Glutamatergic neuron (in vitro differentiated cells): Measurements from ENCODE around the gene MATN4. TPM values are rescaled to one million over a fixed set of nuclear protein-coding genes. Genes with fewer than 3 reads are reported as not detected.
A peak's percentile ranks its signal among the peaks of the same experiment; 100 is the strongest.

Source experiments
- DNase-seq: peaks from one replicate; pipeline ENCODE4 v3.0.0; 2022
- H3K27ac Mint-ChIP-seq: one replicate; pipeline ENCODE4 v1.8.0; 2020; ENCODE audit warnings: mild to moderate bottlenecking, mixed read lengths, inconsistent platforms; ENCODE audit not compliant: unreplicated experiment
- H3K27me3 Mint-ChIP-seq: one replicate; pipeline ENCODE4 v1.8.0; 2020; ENCODE audit warnings: mild to moderate bottlenecking, moderate library complexity, mixed read lengths, inconsistent platforms; ENCODE audit not compliant: unreplicated experiment
- H3K36me3 Mint-ChIP-seq: one replicate; pipeline ENCODE4 v1.8.0; 2020; ENCODE audit warnings: mild to moderate bottlenecking, mixed read lengths, inconsistent platforms; ENCODE audit not compliant: unreplicated experiment
- H3K4me1 Mint-ChIP-seq: one replicate; pipeline ENCODE4 v1.8.0; 2020; ENCODE audit warnings: mild to moderate bottlenecking, low read depth, mixed read lengths, inconsistent platforms; ENCODE audit not compliant: unreplicated experiment
- H3K4me3 Mint-ChIP-seq: one replicate; pipeline ENCODE4 v1.8.0; 2020; ENCODE audit warnings: mild to moderate bottlenecking, mixed read lengths, inconsistent platforms; ENCODE audit not compliant: unreplicated experiment
- H3K9me3 Mint-ChIP-seq: one replicate; pipeline ENCODE4 v1.8.0; 2020; ENCODE audit warnings: mild to moderate bottlenecking, moderate library complexity, mixed read lengths, inconsistent platforms; ENCODE audit not compliant: unreplicated experiment
- total RNA-seq: library from RNA; stranded (reverse); fragmentation: NEBNext Ultra II Directional; extraction: Animal tissue kit (Norgen Biotek cat#: 25700); gene quantifications from one replicate; pipeline ENCODE4 v1.2.1, GENCODE V29; 2021; ENCODE audit not compliant: unreplicated experiment
- TF ChIP-seq, protein P1 (sequence below): fragments of 200-600 bp; sonication (generic); IDR thresholded peaks from one replicate; pipeline ENCODE4 v1.5.0; 2021; ENCODE audit not compliant: partially characterized antibody, unreplicated experiment

Gene MATN4
- total RNA-seq, 1 donor from 2014 or later, result not detected

DNA sequence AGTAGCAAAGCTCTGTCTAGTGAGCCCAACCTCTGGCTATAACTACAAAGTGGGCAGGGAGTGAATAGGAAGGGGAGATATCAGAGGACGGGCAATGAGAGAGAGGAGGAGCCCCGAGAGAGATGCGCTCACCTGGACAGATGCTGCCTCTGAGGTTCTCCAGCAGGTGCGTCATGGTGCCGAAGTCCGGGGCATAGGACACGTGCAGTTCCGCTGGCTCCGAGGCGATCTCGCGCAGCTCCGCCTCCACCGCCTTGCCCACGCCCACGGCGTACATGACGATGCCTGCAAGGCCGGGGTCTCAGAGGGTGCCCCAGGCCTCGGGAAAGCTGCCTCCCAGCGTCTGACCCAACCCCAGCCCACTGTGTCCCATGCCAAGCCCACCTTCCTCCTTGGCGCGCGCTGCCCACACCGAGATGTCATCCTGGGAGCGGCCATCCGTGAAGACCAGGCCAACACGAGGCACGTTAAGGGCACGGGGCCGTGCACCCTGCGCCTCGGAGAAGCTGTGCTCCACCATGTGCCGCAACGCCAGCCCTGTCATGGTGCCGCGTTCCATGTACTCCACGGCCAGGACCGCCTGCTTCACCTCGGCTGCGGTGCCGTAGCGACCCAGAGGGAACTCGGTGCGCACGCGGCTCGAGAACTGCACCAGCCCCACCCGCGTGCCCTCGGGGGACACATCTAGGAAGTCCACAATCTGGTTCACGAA is 10.2 kb downstream of the MATN4 start:
- DNase-seq, result no peak
- H3K4me1 Mint-ChIP-seq, result peaks cover 2% of the 10 kb centered on the region
- H3K36me3 Mint-ChIP-seq, result peaks cover 6% of the 10 kb centered on the region
- peaks cover 16% of the 10 kb centered on the region for H3K9me3 Mint-ChIP-seq
- H3K4me3 Mint-ChIP-seq, result no peak overlapping the region
- H3K27ac Mint-ChIP-seq, result no peak overlapping the region
- TF ChIP-seq, protein P1, sequence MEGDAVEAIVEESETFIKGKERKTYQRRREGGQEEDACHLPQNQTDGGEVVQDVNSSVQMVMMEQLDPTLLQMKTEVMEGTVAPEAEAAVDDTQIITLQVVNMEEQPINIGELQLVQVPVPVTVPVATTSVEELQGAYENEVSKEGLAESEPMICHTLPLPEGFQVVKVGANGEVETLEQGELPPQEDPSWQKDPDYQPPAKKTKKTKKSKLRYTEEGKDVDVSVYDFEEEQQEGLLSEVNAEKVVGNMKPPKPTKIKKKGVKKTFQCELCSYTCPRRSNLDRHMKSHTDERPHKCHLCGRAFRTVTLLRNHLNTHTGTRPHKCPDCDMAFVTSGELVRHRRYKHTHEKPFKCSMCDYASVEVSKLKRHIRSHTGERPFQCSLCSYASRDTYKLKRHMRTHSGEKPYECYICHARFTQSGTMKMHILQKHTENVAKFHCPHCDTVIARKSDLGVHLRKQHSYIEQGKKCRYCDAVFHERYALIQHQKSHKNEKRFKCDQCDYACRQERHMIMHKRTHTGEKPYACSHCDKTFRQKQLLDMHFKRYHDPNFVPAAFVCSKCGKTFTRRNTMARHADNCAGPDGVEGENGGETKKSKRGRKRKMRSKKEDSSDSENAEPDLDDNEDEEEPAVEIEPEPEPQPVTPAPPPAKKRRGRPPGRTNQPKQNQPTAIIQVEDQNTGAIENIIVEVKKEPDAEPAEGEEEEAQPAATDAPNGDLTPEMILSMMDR, result no peak
- H3K27me3 Mint-ChIP-seq, result peaks cover 7% of the 10 kb centered on the region

DNA sequence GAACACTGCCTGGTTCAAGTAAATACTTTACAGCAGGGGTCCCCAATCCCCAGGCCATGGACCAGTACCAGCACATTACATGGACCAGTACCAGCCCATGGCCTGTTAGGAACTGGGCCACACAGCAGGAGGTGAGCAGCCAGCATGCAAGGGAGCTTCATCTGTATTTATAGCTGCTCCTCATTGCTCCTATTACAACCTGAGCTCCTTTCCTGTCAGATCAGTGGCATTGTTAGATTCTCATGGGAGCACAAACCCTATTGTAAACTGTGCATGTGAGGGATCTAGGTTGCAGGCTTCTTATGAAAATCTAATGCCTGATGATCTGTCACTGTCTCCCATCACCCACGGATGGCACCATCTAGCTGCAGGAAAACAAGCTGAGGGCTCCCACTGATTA is 13.4 kb downstream of the MATN4 start:
- DNase-seq, result no peak
- peaks cover 15% of the 10 kb centered on the region for H3K4me1 Mint-ChIP-seq
- H3K4me3 Mint-ChIP-seq, result no peak overlapping the region
- H3K27me3 Mint-ChIP-seq, result peaks cover 16% of the 10 kb centered on the region
- TF ChIP-seq, protein P1, result no peak
- no peak overlapping the region for H3K27ac Mint-ChIP-seq
- peaks cover 6% of the 10 kb centered on the region for H3K36me3 Mint-ChIP-seq
- H3K9me3 Mint-ChIP-seq, result peaks cover 21% of the 10 kb centered on the region

DNA sequence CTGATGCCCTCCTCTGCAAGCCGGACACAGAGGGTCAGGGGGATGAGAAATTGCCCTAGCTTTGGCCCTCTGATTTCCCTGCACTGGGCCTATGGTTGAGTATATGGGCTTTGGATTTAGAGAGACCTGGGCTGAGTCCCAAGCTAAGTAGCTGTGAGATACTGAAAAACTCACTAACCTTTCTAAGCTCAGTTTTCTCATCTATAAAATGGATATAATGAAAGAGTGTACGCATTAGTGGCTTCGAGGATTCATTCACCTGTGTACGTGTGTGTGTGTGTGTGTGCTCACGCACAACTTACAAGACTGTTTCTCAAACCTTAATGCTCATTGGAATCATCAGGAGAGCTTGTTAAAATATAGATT is 14.1 kb downstream of the MATN4 start:
- Mint-ChIP-seq H3K36me3 (peaks cover 6% of the 10 kb centered on the region), H3K4me1 (peaks cover 15% of the 10 kb centered on the region), H3K4me3 (peak overlapping the region; percentile 28), H3K27me3 (peaks cover 16% of the 10 kb centered on the region), H3K9me3 (peaks cover 21% of the 10 kb centered on the region), H3K27ac (peak overlapping the region; percentile 67)
- TF ChIP-seq, protein P1, result peak; percentile 50
- no peak for DNase-seq

DNA sequence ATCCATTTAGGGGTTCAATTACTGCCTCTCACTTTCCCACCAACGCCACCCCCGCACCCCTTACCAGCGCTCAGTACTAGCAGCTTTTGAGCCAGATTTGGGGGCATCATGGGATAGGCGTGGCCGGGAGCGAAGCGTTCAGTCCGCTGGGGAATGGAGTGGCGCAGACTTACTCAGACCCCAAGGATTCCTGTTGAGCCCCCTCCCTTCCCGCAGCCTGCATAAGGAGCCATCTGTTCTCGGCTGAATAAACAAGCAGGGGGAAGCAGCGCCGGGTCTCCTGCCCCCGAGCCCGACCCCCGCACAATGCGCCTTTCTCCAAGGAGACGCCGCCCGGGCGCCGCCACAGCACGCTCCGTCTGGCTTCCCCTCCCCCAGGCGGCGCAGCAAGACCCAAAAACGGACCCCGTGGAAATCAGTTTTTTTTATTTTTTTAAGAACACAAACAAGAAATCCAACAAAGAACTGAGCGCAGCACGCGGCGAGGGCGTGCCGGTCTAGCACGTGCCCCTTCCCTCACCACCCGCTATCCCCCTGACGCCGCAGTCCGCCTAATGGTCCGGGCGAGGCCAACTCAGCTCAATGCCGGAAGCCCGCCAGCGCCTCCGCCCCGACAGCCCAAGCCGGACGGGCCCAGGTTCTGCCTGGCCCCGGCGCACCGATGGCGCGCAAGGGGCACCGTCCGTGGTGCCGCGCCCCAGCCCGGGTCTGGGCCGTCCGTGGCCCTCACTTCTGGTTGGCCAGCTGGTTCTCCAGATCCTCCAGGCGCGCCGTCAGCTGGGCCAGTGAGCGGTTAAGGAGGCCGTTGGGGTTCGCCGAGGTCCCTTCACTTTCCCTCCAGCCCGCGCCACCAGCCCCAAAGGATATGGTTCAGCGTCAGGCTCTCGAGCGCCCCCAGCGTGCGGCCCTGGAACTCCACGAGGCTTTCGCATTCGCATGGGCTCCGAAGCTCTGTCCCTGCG is 14.8 kb downstream of the MATN4 start:
- Mint-ChIP-seq H3K27me3 (peaks cover 14% of the 10 kb centered on the region), H3K9me3 (peaks cover 22% of the 10 kb centered on the region), H3K36me3 (peaks cover 6% of the 10 kb centered on the region), H3K4me1 (peaks cover 15% of the 10 kb centered on the region), H3K4me3 (peak overlapping the region; percentile 82), H3K27ac (peak overlapping the region; percentile 95)
- TF ChIP-seq, protein P1, result peak; percentile 99
- peak; percentile 95 for DNase-seq

DNA sequence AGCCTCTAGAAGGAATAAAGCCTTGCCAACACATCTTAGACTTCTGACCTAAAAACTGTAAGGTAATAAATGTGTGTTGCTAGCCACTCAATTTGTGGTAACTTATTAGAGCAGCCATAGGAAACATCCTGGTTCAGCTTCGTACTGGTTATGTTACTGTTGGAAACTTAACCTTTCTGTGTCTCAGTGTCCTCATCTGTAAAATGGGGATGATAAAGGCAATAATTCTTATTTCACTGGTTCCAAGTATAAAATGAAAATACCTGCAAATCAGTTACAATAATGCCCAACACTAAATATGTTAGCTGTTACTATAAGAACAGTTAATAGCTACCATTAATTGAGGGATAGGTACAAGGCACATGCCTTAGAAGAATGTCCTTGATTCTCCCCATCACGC is 15.8 kb downstream of the MATN4 start:
- H3K9me3 Mint-ChIP-seq, result peaks cover 22% of the 10 kb centered on the region
- peaks cover 15% of the 10 kb centered on the region for H3K4me1 Mint-ChIP-seq
- peaks cover 14% of the 10 kb centered on the region for H3K27me3 Mint-ChIP-seq
- peak overlapping the region; percentile 95 for H3K27ac Mint-ChIP-seq
- H3K4me3 Mint-ChIP-seq, result peak overlapping the region; percentile 82
- no peak for DNase-seq
- TF ChIP-seq, protein P1, result no peak
- peaks cover 6% of the 10 kb centered on the region for H3K36me3 Mint-ChIP-seq
